HEK293 (cell line): ENCODE results near the gene CFAP157.

Experiments used
- CTCF ChIA-PET: fragments of 350-600 bp; formaldehyde crosslinking; extraction: SDS; loops from one replicate; lab custom pipeline; 2021; ENCODE audit warnings: antibody characterized with exemption; lab: Yijun Ruan, JAX
- POLR2A ChIA-PET: fragments of 300-600 bp; formaldehyde crosslinking; extraction: SDS; loops from one replicate; lab custom pipeline; 2020; ENCODE audit warnings: antibody characterized with exemption, inconsistent platforms; lab: Yijun Ruan, JAX
- H3K27ac ChIP-seq: fragments of 200-500 bp; sonication (Bioruptor generic); 2 replicates; pipeline ENCODE4 v1.5.1; 2014; ENCODE audit warnings: low read depth, low read length, control low read depth, inconsistent platforms; ENCODE audit errors: extremely low read depth
- H3K36me3 ChIP-seq, 2 experiments: fragments of 200-500 bp in 1 of 2; sonication (Bioruptor generic) in 1 of 2; 1 replicate in 1 of 2; 2 replicates in 1 of 2; pipeline ENCODE4 v1.5.1; 2014 to 2017; ENCODE audit warnings: inconsistent platforms in 2 of 2, low read length in 2 of 2; ENCODE audit not compliant: control insufficient read depth in 2 of 2, insufficient read depth in 1 of 2
- H3K4me1 ChIP-seq: fragments of 200-500 bp; sonication (Bioruptor generic); 2 replicates; pipeline ENCODE4 v1.5.1; 2014; ENCODE audit warnings: mild to moderate bottlenecking, low read length, inconsistent platforms; ENCODE audit not compliant: control insufficient read depth, insufficient read depth
- H3K4me3 ChIP-seq: 2 replicates; pipeline ENCODE4 v1.5.1; 2011; ENCODE audit warnings: low read depth, mild to moderate bottlenecking, control low read depth, low read length, moderate library complexity
- H3K9me3 ChIP-seq: fragments of 200-500 bp; sonication (Bioruptor generic); 2 replicates; pipeline ENCODE4 v1.5.1; 2014; ENCODE audit warnings: low read depth, low read length, inconsistent platforms; ENCODE audit not compliant: control insufficient read depth, insufficient read depth
- EGR2 ChIP-seq: fragments of 450-650 bp; formaldehyde crosslinking; IDR thresholded peaks from 2 replicates; pipeline ENCODE4 v1.5.1; 2016; ENCODE audit warnings: low read depth, missing biosample characterization, missing genetic modification characterization
- ZFHX2 ChIP-seq: fragments of 450-650 bp; formaldehyde crosslinking; conservative IDR thresholded peaks from 2 replicates; pipeline ENCODE4 v1.5.1; 2016; ENCODE audit warnings: missing biosample characterization, missing genetic modification characterization
- ZFP3 ChIP-seq: fragments of 450-650 bp; formaldehyde crosslinking; IDR thresholded peaks from 2 replicates; pipeline ENCODE4 v1.5.1; 2016; ENCODE audit warnings: low read depth, missing biosample characterization, missing genetic modification characterization
- ZNF121 ChIP-seq: fragments of 450-650 bp; formaldehyde crosslinking; IDR thresholded peaks from 2 replicates; pipeline ENCODE4 v1.5.1; 2016; ENCODE audit warnings: missing biosample characterization, missing genetic modification characterization
- ZNF138 ChIP-seq: fragments of 450-650 bp; formaldehyde crosslinking; IDR thresholded peaks from 2 replicates; pipeline ENCODE4 v1.5.1; 2016; ENCODE audit warnings: missing biosample characterization, missing genetic modification characterization, borderline replicate concordance
- ZNF214 ChIP-seq: fragments of 450-650 bp; formaldehyde crosslinking; IDR thresholded peaks from 2 replicates; pipeline ENCODE4 v1.5.1; 2017; ENCODE audit warnings: missing biosample characterization, mild to moderate bottlenecking, missing genetic modification characterization, borderline replicate concordance
- ZNF266 ChIP-seq: fragments of 450-650 bp; formaldehyde crosslinking; IDR thresholded peaks from 2 replicates; pipeline ENCODE4 v1.5.1; 2016; ENCODE audit warnings: missing biosample characterization, missing genetic modification characterization, low read depth
- ZNF394 ChIP-seq: fragments of 450-650 bp; formaldehyde crosslinking; IDR thresholded peaks from 2 replicates; pipeline ENCODE4 v1.5.1; 2016; ENCODE audit warnings: missing biosample characterization, missing genetic modification characterization, mild to moderate bottlenecking, moderate library complexity, borderline replicate concordance
- ZNF473 ChIP-seq: fragments of 450-650 bp; formaldehyde crosslinking; IDR thresholded peaks from 2 replicates; pipeline ENCODE4 v1.5.1; 2017; ENCODE audit warnings: missing biosample characterization, missing genetic modification characterization
- ZNF747 ChIP-seq: fragments of 450-650 bp; formaldehyde crosslinking; IDR thresholded peaks from 2 replicates; pipeline ENCODE4 v1.5.1; 2016; ENCODE audit warnings: missing biosample characterization, missing genetic modification characterization
- TF ChIP-seq, protein P1 (sequence below): fragments of 450-650 bp; formaldehyde crosslinking; IDR thresholded peaks from 2 replicates; pipeline ENCODE4 v1.5.1; 2016; ENCODE audit warnings: missing biosample characterization, missing genetic modification characterization
- TF ChIP-seq, protein P2 (sequence below): fragments of 450-650 bp; formaldehyde crosslinking; IDR thresholded peaks from 2 replicates; pipeline ENCODE4 v1.5.1; 2016; ENCODE audit warnings: missing biosample characterization, missing genetic modification characterization
- TF ChIP-seq, protein P3 (sequence below): IDR thresholded peaks from 2 replicates; pipeline ENCODE4 v1.6.1; 2011; ENCODE audit warnings: mild to moderate bottlenecking, low read depth, low read length, borderline replicate concordance

CFAP157 gene

DNA sequence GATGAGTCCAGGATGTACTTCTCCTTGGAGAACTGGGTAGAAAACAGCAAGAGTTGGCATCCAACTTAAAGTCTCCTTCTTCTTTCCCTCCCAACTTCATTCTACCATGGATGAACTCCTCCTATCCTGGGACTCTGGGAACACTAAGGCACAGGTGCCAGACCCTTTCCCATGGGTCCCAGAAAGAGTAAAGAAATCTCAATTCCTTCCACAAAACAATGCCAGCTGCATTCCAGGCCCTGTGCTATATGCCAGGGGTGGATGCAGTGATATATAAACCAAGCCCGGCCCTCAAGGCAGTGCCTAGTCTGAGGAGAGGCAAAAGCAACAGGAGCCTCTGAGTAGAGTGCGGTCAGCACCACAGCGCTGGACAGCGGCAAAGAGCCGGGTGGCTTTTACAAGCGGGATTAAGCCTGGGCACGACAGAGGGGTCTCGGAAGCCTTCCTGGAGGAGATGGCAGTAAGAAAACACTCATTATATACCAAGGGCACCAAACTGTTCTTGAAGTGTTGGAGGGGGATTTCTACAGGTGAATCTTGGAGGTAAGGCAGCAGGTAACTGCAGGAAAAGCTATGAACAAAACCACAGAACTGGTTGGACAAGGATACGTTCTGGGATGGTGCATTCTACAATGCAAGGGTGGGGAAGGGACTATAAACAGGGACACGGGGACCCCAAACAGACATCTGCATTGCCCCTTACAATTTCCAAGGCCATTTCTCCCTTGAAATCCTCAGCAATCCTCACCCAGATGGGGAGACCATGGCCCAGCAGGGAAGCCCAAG lies 44.7 kb downstream of the CFAP157 start:
- CTCF ChIA-PET = no interaction called here
- TF ChIP-seq ZNF747 (tag by site-specific recombination) = no peak
- TF ChIP-seq, protein P1, sequence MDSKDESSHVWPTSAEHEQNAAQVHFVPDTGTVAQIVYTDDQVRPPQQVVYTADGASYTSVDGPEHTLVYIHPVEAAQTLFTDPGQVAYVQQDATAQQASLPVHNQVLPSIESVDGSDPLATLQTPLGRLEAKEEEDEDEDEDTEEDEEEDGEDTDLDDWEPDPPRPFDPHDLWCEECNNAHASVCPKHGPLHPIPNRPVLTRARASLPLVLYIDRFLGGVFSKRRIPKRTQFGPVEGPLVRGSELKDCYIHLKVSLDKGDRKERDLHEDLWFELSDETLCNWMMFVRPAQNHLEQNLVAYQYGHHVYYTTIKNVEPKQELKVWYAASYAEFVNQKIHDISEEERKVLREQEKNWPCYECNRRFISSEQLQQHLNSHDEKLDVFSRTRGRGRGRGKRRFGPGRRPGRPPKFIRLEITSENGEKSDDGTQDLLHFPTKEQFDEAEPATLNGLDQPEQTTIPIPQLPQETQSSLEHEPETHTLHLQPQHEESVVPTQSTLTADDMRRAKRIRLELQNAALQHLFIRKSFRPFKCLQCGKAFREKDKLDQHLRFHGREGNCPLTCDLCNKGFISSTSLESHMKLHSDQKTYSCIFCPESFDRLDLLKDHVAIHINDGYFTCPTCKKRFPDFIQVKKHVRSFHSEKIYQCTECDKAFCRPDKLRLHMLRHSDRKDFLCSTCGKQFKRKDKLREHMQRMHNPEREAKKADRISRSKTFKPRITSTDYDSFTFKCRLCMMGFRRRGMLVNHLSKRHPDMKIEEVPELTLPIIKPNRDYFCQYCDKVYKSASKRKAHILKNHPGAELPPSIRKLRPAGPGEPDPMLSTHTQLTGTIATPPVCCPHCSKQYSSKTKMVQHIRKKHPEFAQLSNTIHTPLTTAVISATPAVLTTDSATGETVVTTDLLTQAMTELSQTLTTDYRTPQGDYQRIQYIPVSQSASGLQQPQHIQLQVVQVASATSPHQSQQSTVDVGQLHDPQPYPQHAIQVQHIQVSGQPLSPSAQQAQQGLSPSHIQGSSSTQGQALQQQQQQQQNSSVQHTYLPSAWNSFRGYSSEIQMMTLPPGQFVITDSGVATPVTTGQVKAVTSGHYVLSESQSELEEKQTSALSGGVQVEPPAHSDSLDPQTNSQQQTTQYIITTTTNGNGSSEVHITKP (tag by site-specific recombination) = 0 out of 2 replicates have a peak, but pooled peaks have one; percentile 17
- TF ChIP-seq, protein P2, sequence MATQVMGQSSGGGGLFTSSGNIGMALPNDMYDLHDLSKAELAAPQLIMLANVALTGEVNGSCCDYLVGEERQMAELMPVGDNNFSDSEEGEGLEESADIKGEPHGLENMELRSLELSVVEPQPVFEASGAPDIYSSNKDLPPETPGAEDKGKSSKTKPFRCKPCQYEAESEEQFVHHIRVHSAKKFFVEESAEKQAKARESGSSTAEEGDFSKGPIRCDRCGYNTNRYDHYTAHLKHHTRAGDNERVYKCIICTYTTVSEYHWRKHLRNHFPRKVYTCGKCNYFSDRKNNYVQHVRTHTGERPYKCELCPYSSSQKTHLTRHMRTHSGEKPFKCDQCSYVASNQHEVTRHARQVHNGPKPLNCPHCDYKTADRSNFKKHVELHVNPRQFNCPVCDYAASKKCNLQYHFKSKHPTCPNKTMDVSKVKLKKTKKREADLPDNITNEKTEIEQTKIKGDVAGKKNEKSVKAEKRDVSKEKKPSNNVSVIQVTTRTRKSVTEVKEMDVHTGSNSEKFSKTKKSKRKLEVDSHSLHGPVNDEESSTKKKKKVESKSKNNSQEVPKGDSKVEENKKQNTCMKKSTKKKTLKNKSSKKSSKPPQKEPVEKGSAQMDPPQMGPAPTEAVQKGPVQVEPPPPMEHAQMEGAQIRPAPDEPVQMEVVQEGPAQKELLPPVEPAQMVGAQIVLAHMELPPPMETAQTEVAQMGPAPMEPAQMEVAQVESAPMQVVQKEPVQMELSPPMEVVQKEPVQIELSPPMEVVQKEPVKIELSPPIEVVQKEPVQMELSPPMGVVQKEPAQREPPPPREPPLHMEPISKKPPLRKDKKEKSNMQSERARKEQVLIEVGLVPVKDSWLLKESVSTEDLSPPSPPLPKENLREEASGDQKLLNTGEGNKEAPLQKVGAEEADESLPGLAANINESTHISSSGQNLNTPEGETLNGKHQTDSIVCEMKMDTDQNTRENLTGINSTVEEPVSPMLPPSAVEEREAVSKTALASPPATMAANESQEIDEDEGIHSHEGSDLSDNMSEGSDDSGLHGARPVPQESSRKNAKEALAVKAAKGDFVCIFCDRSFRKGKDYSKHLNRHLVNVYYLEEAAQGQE = peak; percentile 96
- TF ChIP-seq ZNF394 = no peak
- Histone ChIP-seq H3K27ac (no peak overlapping the region), H3K4me1 (0 out of 2 replicates have a peak, but pooled peaks cover 2% of the 10 kb centered on the region), H3K9me3 (no peaks in the 10 kb centered on the region), H3K4me3 (no peak overlapping the region), H3K36me3 (no peaks in the 10 kb centered on the region)
- POLR2A ChIA-PET = interaction anchor here (0.6 kb wide), 1 partner anchor 11 kb away, joined by 3 read pairs; no protein-coding TSS in a partner anchor

DNA sequence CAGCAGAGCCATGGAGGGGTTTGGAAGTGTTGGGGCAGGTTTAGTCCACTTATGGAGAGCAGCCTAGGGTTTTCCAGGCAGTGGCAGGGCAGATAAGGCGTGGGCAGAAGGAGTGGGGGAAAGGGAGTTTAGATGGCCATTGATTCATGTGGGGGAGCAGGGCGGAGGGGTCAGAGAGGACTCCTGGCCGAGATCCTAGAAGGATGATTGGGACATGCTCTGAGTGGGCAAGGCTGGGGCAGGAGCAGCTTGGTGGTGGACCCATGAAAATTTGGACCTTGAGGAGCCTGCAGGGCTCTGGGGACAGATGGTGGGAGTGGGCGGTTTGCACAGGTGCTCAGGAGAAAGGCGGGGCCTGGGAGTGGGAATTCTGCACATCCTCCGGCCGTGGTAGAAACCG lies 46.4 kb downstream of the CFAP157 start:
- Histone ChIP-seq H3K36me3 (no peaks in the 10 kb centered on the region), H3K4me1 (0 out of 2 replicates have a peak, but pooled peaks cover 2% of the 10 kb centered on the region), H3K4me3 (no peak overlapping the region), H3K27ac (no peak overlapping the region), H3K9me3 (no peaks in the 10 kb centered on the region)
- ChIA-PET CTCF (interaction anchor here (2.0 kb wide), 1 partner anchor 18 kb away, joined by 8 read pairs; the partner anchor contains the start of gene TOR2A), POLR2A (no interaction called here)
- no peak for TF ChIP-seq ZNF266 (tag by site-specific recombination)
- TF ChIP-seq ZFP3 (tag by site-specific recombination) = no peak
- TF ChIP-seq, protein P3, sequence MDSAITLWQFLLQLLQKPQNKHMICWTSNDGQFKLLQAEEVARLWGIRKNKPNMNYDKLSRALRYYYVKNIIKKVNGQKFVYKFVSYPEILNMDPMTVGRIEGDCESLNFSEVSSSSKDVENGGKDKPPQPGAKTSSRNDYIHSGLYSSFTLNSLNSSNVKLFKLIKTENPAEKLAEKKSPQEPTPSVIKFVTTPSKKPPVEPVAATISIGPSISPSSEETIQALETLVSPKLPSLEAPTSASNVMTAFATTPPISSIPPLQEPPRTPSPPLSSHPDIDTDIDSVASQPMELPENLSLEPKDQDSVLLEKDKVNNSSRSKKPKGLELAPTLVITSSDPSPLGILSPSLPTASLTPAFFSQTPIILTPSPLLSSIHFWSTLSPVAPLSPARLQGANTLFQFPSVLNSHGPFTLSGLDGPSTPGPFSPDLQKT = no peak
- no peak for TF ChIP-seq ZNF473 (tag by site-specific recombination)
- TF ChIP-seq ZNF121 (tag by site-specific recombination) = no peak
- peak; percentile 86 for TF ChIP-seq EGR2
- no peak for TF ChIP-seq ZNF214 (tag by site-specific recombination)
- no peak for TF ChIP-seq ZNF138
- peak; percentile 71 for TF ChIP-seq ZFHX2
